GM04503 (cell line): Measurements from ENCODE around the gene ARL5B.
"Not testable (repeated sequence)": the region's sequence is repeated elsewhere in the genome, so short reads cannot be mapped to it uniquely, and the experiment has no call there.

Experiments
- DNase-seq: peaks from one replicate; pipeline ENCODE4 v3.0.0-alpha.2; 2012; ENCODE audit warnings: low read depth

ARL5B gene

DNA sequence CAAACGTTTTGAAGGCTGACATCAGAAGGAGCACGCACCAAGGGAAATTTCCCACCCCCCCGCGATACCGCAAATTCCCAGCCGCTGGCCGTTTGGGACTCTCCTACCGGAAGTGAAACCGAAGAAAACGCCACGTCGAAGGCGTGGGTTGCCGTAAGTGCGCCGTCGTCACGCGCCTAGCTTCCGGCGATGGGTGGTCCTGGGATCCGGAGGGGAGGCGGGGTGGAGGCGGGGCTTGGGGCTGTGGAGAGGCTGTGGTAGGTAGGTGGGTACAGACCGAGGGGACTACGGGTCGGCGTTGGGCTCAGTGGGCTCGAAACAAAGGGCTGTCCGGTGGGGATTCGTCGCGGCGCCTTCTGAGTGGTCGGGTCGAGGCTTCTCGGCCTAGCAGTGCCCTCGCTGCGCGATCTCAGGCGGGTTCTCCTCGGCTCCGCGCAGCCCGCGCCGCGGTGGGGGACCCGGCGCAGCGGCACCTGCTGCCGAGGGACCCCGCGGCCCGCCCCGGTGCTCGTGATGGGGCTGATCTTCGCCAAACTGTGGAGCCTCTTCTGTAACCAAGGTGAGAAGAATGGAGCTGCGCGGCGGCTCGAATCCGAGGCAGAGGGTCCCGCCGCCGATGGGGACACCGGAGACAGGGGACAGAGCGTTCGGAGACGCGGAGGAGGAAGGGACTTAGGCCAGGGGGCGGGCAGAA, at the start of gene ARL5B:
Gene ARL5B (plus strand): TSS at position 307 of the 694 bp plus-strand sequence. CDS start 207 bp downstream, at position 514.
- DNase-seq, result peak; percentile 88

- DNase-seq, result no peak
Measured at GRCh38 chr10:18610517-18610916, 48.7 kb upstream of the ARL5B start.

DNA sequence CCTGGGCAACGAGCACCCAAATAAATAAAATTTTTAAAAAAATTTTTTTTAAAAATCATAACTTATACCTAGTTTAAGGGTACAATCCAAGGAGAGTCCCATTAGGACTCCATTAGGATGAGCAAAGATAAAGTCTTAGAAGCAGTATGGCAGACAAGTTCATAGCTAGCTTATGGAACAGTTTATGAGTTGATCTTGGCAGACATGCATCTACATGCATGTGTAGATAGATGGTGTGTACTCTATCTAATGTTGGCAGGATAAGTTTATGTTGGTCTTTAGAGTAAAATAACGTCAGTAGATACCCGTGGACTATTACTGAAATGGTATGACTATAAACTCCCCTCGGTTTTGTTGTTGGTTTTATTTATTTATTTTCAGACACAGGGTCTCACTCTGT, 48.1 kb upstream of the ARL5B start:
- no peak for DNase-seq

DNA sequence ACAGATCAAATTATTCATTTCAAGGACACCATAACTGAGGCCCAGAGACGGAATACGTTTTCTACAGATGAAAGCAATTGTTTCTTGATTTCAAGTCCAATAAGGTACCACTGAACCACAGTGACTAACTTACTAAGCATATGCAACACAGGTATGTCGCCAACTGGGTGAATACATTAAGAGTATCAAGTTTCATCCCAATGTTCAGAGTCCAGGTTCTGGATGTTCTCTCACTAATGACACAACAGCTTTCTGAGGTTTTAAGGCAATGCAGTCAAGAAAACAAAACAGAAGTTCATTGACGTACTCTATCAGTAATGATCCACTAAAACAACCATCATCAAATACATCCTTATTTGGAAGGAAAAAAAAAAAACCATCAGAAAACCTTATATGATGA, 43.6 kb upstream of the ARL5B start:
- DNase-seq, result no peak

GRCh38 chr10:18616337-18616736, 42.9 kb upstream of the ARL5B start:
- no peak for DNase-seq

GRCh38 chr10:18619016-18619415, 40.2 kb upstream of the ARL5B start:
- no peak for DNase-seq

DNA sequence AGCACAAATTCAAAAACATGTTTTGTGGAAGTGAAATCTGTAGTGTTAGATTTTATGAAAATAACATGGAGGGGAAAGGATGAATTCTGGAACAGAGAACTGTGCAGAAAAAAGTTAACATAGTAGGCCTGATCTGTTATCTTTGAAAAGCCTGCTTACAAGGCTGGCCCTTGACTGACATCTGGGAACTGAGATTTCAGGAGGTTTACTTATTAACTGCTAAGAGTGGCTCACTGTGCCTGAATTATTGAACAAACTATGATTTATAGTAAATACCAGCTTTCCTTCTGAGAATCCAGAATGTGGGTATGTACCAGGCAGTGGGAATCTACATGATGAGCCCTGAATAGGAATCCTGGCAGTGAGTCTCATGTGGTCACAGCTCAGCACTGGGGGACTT, 38.4 kb upstream of the ARL5B start:
- no peak for DNase-seq

DNA sequence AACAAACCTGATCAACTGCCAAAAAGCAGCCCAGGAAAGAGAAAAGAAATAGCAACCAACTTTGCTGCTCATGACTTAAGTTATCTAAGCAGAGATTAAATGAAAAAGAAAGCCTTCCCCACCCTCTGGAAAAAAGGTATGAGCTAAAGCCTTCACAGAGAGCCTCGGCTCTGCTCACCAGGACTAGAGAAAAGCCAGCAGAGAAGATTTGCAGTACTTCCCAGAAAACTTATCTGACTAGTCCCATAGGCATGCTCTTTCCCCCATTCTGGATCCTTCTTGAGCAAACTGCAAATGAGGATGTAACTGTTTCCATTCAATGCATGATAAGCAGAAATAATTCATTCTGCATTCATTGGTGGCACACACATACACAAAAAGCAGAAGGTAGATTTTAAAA, 35.6 kb upstream of the ARL5B start:
- DNase-seq, result not testable (repeated sequence)

DNA sequence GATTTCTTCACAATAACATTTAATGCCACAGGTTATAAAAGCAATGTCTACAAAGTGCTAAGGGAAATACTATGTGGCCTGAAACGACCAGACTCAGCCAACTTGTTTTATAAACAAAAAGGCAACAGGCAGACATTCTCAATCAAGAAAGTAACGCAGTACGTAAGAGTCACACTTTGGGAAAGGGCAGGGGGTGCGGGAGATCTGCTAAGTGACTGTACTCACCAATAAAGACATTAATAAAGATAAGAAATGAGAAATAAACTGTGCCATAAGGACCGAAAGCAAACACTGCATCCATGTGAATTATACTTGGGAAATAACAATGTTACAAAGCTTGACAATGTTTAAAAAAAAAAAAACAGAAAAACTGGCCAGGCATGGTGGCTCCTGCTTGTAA, 33.3 kb upstream of the ARL5B start:
- DNase-seq, result no peak

- DNase-seq, result not testable (repeated sequence)
Measured at GRCh38 chr10:18627452-18628018, 31.7 kb upstream of the ARL5B start.

GRCh38 chr10:18632500-18632899, 26.7 kb upstream of the ARL5B start:
- not testable (repeated sequence) for DNase-seq

- no peak for DNase-seq
Measured at GRCh38 chr10:18635995-18636394, 23.2 kb upstream of the ARL5B start.

DNA sequence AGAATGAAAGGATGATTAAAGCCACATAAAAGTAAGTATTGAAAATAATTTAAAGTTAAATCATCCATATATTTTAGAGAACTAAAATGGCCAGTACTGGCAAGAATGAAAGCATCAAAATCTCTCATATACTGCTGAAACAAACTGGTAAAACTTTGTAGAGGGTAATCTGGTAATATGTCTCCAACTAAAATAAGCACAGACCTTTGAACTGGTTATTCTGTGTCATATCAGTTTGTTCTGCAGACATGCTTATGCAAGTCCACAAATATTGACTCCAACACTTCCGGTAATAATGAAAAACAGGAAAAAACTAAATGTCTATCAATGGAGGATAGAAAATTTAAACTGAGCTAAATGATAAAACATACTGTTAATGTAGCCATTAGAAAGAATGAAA, 21.8 kb upstream of the ARL5B start:
- not testable (repeated sequence) for DNase-seq

DNA sequence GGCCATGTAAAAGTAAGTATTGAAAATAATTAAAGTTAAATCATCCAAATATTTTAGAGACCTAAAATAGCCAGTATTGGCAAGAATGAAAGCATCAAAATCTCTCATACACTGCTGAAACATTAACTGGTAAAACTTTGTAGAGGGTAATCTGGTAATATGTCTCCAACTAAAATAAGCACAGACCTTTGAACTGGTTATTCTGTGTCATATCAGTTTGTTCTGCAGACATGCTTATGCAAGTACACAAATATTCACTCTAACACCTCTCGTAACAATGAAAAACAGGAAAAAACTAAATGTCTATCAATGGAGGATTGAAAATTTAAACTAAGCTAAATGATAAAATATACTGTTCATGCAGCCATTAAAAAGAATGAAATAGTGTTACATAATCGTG, 19.5 kb upstream of the ARL5B start:
- not testable (repeated sequence) for DNase-seq

- no peak for DNase-seq
Measured at GRCh38 chr10:18647151-18647550, 12.1 kb upstream of the ARL5B start.

DNA sequence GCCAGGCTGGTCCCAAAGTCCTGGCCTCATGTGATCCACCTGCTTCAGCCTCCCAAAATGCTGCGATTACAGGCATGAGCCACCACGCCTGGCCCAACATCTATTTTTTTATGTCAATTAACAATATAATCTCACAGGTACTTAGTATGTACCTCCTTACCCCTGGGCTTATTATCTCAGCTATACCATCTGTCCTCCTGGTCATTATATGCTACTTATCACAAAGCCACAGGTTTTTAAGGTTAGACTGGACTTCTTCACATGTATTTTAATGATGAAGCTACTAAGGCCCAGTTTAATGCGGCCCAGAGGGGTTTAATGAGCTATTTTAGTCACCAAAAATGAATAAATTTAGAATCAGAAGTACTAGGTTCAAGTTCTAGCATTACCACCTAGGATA, 11.3 kb upstream of the ARL5B start:
- no peak for DNase-seq

DNA sequence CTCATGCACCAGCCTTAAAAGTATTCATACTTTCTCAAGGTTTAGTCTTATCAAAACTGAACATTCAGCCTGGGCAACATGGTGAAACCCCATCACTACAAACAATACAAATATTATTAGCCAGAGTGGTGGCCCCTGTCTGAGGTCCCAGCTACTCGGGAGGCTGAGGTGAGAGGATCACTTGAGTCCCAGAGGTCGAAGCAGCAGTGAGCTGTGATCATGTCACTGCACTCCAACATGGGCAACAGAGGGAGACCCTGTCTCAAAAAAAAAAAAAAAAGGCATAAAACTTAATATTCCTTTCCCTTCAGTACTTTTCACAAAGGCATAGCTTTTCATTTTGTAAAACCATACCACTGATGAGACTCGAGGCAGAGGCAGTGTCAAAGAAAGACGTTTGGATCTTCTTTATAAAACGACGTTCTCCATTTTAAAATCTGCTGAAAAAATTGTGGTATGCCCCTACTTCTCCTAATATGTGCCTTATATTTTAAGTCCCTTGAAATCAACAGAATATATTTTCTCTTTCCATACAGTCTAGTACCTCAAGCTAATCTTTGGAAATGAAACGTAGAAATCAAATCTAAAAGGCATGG, 9.8 kb upstream of the ARL5B start:
- DNase-seq, result no peak

GRCh38 chr10:18650404-18650997, 8.7 kb upstream of the ARL5B start:
- no peak for DNase-seq

DNA sequence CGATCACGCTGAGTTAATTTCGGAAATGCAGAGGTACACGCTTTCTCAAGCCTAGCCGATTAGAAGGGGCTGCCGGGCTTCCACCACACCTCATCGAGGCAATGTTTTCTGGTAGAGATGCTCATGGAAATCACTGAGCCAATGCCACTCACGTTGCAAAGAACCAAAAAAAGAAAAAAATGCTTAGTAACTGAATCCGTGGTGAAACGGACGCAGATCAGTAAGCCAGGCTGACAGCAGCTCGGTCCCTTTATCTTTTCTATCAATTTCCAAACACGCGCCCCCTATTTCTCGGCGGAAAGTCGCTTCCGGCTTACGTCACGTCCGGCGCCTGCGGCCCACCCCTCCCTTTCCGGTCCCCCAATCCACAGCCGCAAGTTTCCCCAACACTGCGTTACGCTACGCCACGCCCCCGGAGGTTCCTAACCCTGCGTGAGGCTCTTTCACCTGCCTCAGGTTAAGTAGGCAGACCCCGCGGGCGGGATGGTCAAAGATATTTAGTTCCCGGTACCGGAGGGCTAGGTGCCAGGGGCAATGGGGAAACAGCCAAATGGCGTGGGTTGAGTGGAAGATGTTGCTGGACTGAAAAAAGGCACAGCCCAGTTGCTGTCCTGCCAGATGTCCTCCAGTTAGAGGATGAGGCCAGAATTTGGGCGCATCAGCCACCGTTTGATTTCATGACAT, 7.8 kb upstream of the ARL5B start, which contains the start of gene NSUN6:
Gene NSUN6 (minus strand): TSS at position 264 of the 684 bp plus-strand sequence. CDS start 384 bp downstream, outside the sequence.
- peak; percentile 47 for DNase-seq

- DNase-seq, result no peak
Measured at GRCh38 chr10:18653112-18653511, 6.1 kb upstream of the ARL5B start.

DNA sequence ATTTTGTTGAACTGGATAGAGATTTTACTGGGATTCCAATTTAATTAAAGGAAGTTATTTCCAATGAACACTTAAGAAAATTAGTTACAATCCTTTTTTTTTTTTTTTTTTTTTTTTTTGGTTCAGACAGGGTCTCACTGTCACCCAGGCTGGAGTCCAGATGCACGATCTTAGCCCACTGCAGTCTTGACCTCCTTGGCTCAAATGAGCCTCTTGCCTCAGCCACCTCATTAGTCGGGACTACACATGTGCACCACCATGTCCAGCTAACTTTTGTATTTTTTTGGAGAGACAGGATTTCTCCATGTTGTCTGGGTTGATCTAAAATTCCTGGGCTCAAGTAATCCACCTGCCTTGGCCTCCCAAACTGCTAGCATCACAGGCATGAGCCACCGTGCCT, 2.5 kb upstream of the ARL5B start:
- DNase-seq, result no peak
